HG03354 (cell line): ENCODE measurements around the gene FOXI2.

ENCODE experiments used
- ATAC-seq: cut with Tn5 transposase; IDR thresholded peaks from one replicate; pipeline ENCODE4 v1.9.1; 2021; ENCODE audit warnings: mild to moderate bottlenecking; ENCODE audit not compliant: unreplicated experiment, poor library complexity, severe bottlenecking

The FOXI2 gene

GRCh38 chr10:127736915-127737562 lies at the start of gene FOXI2:
TSS of gene FOXI2 (plus strand) at chr10:127737185. CDS start at chr10:127737274, 89 bp downstream.
- ATAC-seq: no peak

GRCh38 chr10:127687548-127687947 lies 49.4 kb upstream of the FOXI2 start:
- ATAC-seq: no peak

GRCh38 chr10:127690176-127690835 lies 46.7 kb upstream of the FOXI2 start:
- no peak for ATAC-seq

GRCh38 chr10:127694580-127695193 lies 42.3 kb upstream of the FOXI2 start:
- peak; percentile 81 for ATAC-seq

GRCh38 chr10:127695431-127695830 lies 41.6 kb upstream of the FOXI2 start:
- no peak for ATAC-seq

- no peak for ATAC-seq
These were observed 38.1 kb upstream of the FOXI2 start for GRCh38 chr10:127698886-127699285.

- no peak for ATAC-seq
These were observed 37.7 kb upstream of the FOXI2 start for GRCh38 chr10:127699311-127699710.

- no peak for ATAC-seq
These were observed 34.7 kb upstream of the FOXI2 start for GRCh38 chr10:127702271-127702670.

GRCh38 chr10:127715249-127715648 lies 21.7 kb upstream of the FOXI2 start:
- no peak for ATAC-seq

GRCh38 chr10:127715782-127716378 lies 21.1 kb upstream of the FOXI2 start:
- ATAC-seq: no peak

GRCh38 chr10:127720142-127720541 lies 16.8 kb upstream of the FOXI2 start:
- no peak for ATAC-seq

GRCh38 chr10:127720903-127721302 lies 16.1 kb upstream of the FOXI2 start:
- no peak for ATAC-seq

GRCh38 chr10:127734753-127735152 lies 2.2 kb upstream of the FOXI2 start:
- no peak for ATAC-seq

- ATAC-seq: no peak
These were observed 1.8 kb upstream of the FOXI2 start for GRCh38 chr10:127735156-127735555.

GRCh38 chr10:127735723-127736221 lies 1.2 kb upstream of the FOXI2 start:
- no peak for ATAC-seq

GRCh38 chr10:127736222-127736914 lies 617 bp upstream of the FOXI2 start:
- ATAC-seq: no peak

- no peak for ATAC-seq
These were observed 852 bp downstream of the FOXI2 start for GRCh38 chr10:127737563-127738511.

GRCh38 chr10:127738512-127739424 lies 1.8 kb downstream of the FOXI2 start:
- no peak for ATAC-seq
